OCI-M1 (cell line): ENCODE measurements around the gene KDM6A.
A peak's percentile ranks its signal among the peaks of the same experiment; 100 is the strongest.
"Not testable (repeated sequence)": the region's sequence is repeated elsewhere in the genome, so short reads cannot be mapped to it uniquely, and the experiment has no call there.

Experiments used
- DNase-seq: peaks from one replicate; lab custom pipeline; 2025; lab: John Stamatoyannopoulos, UW

Gene KDM6A

DNA sequence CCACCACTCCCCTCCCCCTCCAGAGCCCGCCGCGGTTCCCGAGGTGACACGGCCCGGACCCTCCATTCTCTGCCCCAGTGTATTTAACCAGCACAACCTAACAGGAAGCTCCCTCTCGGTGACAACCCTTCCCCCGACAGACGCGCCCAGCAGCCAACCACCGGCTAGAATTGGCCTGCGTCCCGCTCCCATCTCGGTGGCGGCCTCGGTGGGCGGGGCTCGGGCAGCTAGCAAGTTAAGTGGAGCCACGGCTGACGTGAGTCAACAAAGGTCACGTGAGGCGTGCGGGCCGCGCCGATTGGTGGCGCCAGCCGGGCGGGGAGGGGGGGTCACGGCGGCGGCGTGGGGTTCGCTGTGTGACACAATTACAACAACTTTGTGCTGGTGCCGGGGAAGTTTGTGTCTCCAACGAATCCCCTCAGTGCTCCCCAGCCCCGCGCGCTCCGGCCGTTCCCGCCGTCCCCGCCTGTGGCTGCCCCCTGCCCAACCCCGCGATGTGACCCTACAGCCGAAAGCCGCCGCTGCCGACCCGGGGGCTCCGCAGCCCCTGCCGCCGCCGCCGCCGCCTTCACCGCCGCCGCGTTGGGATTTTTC lies at the start of gene KDM6A:
Gene KDM6A, plus strand, starts transcription at position 368 of the 594 bp plus-strand sequence. CDS start 364 bp downstream, outside the sequence.
- DNase-seq = peak; percentile 96

DNA sequence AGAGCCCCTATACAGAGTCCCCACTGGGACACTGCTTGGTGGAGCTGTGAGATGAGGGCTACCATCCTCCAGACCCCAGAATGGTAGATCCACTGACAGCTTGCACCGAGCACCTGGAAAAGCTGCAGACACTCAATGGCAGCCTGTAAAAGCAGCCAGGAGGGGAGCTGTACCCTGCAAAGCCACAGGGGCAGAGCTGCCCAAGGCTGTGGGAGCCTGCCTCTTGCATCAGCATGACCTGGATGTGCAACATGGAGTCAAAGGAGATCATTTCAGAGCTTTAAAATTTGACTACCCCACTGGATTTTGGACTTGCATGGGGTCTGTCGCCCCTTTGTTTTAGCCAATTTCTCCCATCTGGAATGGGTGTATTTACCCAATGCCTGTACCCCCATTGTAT lies 49.8 kb upstream of the KDM6A start:
- DNase-seq = not testable (repeated sequence)

DNA sequence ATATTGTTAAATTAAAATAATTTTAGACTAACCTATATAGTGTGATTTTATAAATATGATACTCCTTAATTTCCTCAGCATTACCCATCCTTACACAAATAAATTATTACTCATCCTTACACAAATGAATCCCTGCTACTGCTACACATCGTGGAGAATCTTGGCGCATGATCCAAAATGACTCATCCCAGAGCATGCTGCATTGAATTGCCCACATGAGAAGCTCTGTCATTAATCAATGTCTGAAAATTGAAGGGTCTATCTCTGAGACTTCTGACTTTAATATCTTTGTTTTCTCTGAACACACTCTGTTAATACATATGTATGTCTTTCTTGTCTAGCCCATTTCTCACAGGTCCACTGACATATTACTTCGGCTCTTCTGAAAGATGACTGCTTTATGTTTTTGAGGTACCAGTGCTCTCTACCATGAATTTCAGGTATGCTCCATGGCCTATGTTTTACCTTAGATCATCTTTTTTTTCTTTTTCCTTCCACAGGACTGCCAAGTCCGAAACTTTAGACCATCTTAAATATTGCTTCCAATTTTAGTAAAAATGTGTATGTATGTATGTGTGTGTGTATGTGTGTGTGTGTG lies 44.9 kb upstream of the KDM6A start:
- DNase-seq = peak; percentile 1

DNA sequence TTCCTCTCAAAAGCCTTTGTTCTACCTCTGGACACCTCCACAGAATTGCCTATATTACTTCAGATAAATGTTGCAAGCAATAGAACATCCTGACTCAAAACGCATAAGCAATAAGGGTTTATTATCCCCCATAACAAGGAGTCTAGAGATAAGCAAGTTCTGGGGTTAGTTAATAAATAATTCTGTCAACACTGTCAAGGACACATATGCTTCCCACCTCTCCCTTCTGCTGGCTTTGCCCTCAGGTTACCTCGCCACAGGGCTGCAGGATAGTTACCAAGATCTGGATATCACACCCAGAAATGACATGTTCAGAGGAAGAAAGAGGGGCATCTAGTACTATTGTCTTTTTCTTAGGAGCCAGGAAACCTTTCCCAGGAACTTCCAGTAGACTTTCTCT lies 43.2 kb upstream of the KDM6A start:
- no peak for DNase-seq

GRCh38 chrX:44842550-44843317 lies 30.3 kb upstream of the KDM6A start:
- DNase-seq = no peak

- DNase-seq = peak; percentile 81
These were observed 29.7 kb upstream of the KDM6A start for GRCh38 chrX:44843318-44843702.

- DNase-seq = peak; percentile 83
These were observed 29.2 kb upstream of the KDM6A start, which contains the start of gene DUSP21 for GRCh38 chrX:44843753-44844152. Gene DUSP21 (plus strand): TSS chrX:44844021. CDS start chrX:44844133, 112 bp downstream.

DNA sequence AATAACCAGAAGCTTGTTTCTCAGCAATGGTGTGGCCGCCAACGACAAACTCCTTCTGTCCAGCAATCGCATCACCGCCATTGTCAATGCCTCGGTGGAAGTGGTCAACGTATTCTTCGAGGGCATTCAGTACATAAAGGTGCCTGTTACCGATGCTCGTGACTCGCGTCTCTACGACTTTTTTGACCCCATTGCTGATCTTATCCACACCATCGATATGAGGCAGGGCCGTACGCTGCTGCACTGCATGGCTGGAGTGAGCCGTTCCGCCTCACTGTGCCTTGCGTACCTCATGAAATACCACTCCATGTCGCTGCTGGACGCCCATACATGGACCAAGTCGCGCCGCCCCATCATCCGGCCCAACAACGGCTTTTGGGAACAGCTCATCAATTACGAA lies 28.8 kb upstream of the KDM6A start:
- no peak for DNase-seq

DNA sequence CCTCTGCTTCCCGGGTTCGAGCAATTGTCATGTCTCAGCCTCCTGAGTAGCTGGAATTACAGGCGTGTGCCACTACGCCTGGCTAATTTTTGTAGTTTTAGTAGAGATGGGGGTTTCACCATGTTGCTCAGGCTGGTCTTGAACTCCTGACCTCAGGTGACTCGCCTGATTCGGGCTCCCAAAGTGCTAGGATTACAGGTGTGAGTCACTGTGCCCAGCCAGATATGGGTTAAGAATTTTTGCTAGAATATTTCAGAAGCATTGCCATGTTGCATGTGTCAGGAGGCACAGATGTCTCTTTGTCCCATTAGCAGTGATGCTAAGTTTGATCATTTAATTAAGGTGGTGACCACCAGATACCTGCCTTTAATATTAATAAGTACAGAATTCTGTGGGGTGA lies 22.1 kb upstream of the KDM6A start:
- DNase-seq = not testable (repeated sequence)

DNA sequence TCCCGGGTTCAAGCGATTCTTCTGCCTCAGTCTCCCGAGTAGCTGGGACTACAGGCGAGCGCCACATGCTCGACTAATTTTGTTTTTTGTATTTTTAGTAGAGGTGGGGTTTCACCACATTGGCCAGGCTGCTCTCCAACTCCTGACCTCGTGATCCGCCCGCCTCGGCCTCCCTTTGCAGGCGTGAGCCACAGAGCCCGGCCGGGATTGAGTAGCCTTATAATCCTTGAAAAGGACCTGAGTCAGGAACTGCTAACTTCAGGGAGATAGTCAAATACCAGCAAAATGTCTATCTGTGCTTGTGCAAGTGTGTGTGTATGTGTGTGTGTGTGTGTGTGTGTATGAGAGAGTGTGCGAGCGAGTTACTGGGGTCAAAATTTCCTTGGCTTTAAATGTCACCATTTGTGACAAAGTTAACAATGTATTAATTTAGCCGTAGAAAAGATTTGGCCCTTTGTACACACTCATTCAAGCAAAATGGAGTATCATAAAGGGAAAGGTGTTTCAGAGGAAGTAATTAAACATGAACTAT lies 1.8 kb upstream of the KDM6A start:
- peak; percentile 8 for DNase-seq

DNA sequence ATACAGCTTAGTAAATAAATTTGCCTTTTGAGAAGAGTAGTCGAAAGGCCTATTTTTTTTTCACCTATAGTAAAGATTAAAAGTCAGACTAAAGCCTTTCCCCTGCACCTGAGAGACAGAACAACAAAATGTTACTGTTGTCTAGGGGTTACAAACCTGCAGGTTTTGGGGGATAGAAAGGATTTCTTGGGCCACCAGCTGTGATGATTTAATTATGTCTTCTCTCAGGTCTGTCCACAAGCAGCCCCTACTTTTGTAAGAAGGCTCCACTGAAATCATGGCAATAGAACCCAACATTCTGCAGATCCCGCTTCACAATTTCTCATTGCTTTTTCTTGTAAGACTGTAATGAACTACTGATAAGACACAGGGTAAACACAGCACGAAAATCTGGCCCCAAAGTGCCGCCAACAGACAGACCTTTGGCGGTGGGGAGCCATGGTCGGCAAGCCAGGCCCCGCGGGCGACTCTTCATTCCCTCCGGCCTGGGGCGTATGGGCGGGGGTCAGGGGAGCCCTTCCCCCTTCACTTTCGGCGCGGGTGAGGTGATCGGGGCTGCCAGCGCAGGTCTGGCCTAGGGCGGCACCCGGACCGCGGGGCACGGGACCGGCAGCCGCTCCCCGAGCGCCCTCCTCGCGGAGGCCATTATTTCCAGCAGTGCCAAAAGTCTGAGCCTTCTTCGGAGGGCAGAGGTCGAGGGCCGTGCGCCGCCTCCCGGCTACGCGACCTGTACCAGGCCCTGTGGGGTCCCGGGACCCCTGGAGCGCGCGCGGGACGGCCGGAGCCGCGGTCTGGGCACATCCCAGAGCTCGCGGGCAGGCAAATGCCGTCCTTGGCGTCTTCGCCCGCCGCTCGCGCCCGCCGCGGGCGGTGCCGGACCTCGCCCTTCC lies 812 bp upstream of the KDM6A start:
- peak; percentile 65 for DNase-seq

DNA sequence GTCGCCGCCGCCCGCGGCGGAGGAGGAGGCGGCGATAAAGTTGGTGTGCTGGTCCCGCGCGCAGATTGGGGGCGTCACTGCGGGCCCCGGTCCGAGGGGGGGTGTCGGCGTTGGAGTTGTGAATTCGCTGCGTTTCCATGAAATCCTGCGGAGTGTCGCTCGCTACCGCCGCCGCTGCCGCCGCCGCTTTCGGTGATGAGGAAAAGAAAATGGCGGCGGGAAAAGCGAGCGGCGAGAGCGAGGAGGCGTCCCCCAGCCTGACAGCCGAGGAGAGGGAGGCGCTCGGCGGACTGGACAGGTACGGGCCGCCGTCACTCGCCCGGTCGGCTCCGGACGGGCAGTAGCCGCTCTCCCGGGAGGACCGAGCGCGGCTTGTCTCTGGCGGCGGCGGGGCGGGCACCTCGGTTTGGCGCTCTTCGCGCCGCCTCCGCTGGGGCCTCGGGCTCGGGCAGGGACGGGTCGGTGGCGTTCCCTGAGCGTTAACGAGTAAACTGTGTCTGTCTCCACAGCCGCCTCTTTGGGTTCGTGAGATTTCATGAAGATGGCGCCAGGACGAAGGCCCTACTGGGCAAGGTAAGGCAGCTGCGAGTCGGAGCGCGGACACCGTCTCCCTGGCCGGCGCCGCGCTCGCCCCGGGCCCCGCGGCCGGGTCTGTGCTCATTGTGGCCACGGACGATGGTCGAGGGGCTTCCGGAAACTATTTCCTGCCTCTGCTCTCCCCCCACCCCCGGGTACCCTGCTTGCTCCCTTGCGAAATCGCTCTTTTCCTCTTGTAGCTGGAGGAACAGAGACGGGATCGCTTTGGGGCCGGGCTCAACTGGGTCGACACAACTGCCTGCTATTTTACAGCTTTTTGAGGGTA lies 658 bp downstream of the KDM6A start:
- peak; percentile 57 for DNase-seq

DNA sequence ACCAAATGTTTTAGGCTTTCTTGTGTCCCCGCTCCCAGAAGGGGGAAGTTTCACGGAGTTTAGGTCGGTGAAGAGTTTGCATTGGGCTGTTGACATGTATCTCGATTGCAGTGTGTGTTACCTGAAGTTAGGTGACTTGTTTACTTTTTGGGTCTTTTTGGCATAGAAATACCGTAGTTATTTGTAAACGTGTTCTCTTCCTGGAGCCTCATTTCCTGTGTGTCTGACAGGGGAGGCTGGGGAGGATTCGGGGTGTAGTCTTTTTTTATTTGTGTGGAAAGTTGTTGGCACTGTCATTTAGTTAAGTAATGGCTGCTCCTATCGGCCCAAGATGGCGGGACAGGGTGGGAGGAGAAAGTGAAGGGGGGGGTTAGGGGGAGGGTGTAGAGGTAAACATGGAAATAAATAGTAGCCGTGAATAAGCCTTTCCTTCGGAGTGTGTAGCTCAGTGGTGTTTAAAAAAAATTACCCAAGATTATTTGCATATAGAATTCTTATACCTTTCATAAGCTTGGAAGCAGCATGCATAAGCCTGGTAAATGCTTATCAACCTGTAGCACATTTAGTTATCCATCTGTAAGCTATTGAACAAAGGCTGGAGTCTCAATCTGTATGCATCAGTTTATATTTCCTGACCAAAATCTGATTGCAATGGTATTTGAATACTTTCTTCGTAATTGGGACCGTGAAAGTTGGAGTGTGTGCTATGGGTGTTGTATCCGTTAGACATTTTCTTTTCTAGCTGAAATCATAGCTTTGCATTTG lies 1.6 kb downstream of the KDM6A start:
- peak; percentile 65 for DNase-seq

DNA sequence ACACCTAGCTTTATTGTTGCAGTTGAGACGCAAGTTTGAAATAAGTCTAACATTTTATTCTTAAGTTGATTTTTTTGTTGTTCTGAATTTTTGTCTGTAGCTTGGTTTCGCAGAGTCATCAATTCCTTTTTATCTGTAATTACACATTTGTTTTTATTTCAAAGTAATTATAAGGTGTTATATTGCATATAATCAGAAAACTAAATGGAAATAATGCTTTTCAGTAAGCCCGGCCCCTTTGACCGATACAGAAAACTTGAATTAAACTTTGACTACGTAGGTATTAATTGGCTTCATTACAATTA lies 2.1 kb downstream of the KDM6A start:
- DNase-seq = no peak

DNA sequence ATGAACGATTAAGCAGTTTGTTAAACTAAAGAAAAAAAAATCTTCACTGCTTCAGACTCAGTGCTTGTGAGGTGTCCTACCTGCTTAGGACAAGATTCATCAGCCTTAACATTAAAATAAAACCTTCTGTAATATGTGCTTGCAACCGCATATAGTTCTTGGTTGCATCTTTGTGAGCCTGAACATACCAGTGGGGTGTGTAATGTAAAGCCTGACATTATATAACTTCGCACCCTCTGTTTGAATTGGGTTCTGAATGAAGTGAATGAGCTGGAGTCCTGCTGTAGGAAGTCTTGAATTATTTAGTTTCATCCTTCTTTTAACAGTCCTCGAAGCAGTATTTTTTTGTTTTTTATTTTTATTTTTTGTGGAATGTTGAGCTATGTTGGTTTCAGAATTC lies 3.1 kb downstream of the KDM6A start:
- DNase-seq = peak; percentile 10

DNA sequence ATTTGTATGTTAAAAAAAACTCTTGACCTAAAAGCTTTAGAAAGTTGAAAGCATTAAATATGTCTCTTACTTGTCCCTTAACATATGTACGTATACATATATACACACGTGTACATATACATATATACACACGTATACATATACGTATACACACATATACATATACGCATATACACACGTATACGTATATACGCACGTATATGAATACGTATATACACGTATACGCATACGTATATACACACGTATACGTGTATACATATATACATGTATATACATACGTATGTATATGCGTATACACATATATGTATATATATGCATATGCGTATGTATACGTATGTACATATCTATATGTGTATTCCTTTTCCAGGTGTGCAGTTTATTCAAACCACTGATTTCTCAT lies 3.8 kb downstream of the KDM6A start:
- DNase-seq = no peak

GRCh38 chrX:44878780-44879179 lies 5.8 kb downstream of the KDM6A start:
- no peak for DNase-seq

- no peak for DNase-seq
These were observed 8.6 kb downstream of the KDM6A start for GRCh38 chrX:44881549-44881948.

GRCh38 chrX:44882635-44883034 lies 9.6 kb downstream of the KDM6A start:
- DNase-seq = no peak

DNA sequence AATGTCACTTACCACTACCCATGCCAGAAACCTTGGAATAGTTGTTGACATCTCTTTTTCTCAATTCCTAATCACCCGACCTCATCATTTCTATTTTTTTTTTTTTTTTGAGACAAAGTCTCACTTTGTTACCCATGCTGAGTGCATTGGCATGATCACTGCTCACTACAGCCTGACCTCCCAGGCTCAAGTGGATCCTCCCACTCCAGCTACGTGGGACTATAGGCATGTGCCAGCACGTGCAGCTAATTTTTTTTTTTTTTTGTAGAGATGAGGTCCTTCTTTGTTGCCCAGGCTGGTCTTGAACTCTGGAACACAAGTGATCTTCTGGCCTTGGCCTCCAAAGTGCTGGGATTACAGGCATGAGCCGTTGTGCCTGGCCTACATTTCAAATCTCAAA lies 12.0 kb downstream of the KDM6A start:
- no peak for DNase-seq
